HCT116 (cell line): Measurements from ENCODE around the gene CYB5A. TPM values are rescaled to one million over a fixed set of nuclear protein-coding genes. Genes with fewer than 3 reads are reported as not detected.

Experiments used
- ATAC-seq: fragments of 200-7000 bp; cut with Tn5 transposase; 2 replicates; pipeline ENCODE4 v1.9.1; 2020; ENCODE audit warnings: mild to moderate bottlenecking, moderate library complexity
- BruUV-seq: library from RNA; stranded (reverse); fragments of 400-500 nt; replicated peaks from 2 replicates; lab custom pipeline; 2021; lab: Mats Ljungman, UMichigan
- CTCF ChIA-PET: fragments of 300-600 bp; sonication (Branson Sonifier 250); formaldehyde crosslinking; loops from one replicate; lab custom pipeline; 2021; ENCODE audit warnings: antibody characterized with exemption; lab: Charles Lee
- POLR2A ChIA-PET: fragments of 300-600, 350-600 bp; sonication (Branson Sonifier 250); formaldehyde crosslinking; loops from one replicate; lab custom pipeline; 2021; ENCODE audit warnings: antibody characterized with exemption; lab: Charles Lee
- RAD21 ChIA-PET, 2 experiments: fragments of 300-600 bp; sonication (Branson Sonifier 250); formaldehyde crosslinking; loops; one replicate each; lab custom pipeline; 2023; ENCODE audit warnings: low total read pairs in 2 of 2; ENCODE audit not compliant: uncharacterized antibody in 2 of 2, unreplicated experiment in 2 of 2, low non-redundant PET in 1 of 2; lab: Charles Lee
- DNase-seq: peaks from one replicate; pipeline ENCODE4 v3.0.0-alpha.2; 2010; ENCODE audit warnings: low read depth, low spot score
- H2AFZ ChIP-seq: fragments of 200-600 bp; shearing (Covaris generic), sonication (generic); 2 replicates; pipeline ENCODE4 v1.6.1; 2017; ENCODE audit warnings: low read depth, mixed run types, mixed read lengths, antibody characterized with exemption, low read length; ENCODE audit not compliant: poor library complexity, severe bottlenecking
- H3K27ac ChIP-seq: 2 replicates; pipeline ENCODE4 v1.5.1; 2012; ENCODE audit warnings: low read depth, low read length
- H3K27me3 ChIP-seq: fragments of 200-600 bp; sonication (generic); 2 replicates; pipeline ENCODE4 v1.6.1; 2016; ENCODE audit warnings: mixed run types, low read length, mixed read lengths; ENCODE audit not compliant: insufficient read depth
- H3K36me3 ChIP-seq, 2 experiments: fragments of 200-500 bp in 1 of 2; fragments of 200-600 bp in 1 of 2; sonication (Bioruptor generic) in 1 of 2; sonication (generic) in 1 of 2; 2 replicates each; pipeline versions ENCODE4 v1.5.1 to v1.6.1; 2014 to 2016; ENCODE audit warnings: low read length in 2 of 2, inconsistent platforms in 1 of 2, mixed read lengths in 1 of 2, mixed run types in 1 of 2; ENCODE audit not compliant: insufficient read depth in 2 of 2, control insufficient read depth in 1 of 2
- H3K4me1 ChIP-seq, 2 experiments: fragments of 200-600 bp in 1 of 2; sonication (generic) in 1 of 2; 2 replicates each; pipeline versions ENCODE4 v1.5.1 to v1.6.1; 2012 to 2017; ENCODE audit warnings: low read length in 2 of 2, inconsistent platforms in 1 of 2, mild to moderate bottlenecking in 1 of 2, mixed read lengths in 1 of 2, mixed run types in 1 of 2, moderate library complexity in 1 of 2; ENCODE audit not compliant: insufficient read depth in 2 of 2, control insufficient read depth in 1 of 2
- H3K4me2 ChIP-seq: fragments of 200-600 bp; sonication (generic); 2 replicates; pipeline ENCODE4 v1.6.1; 2017; ENCODE audit warnings: mixed run types, low read length, mixed read lengths
- H3K4me3 ChIP-seq, 2 experiments: fragments of 200-600 bp in 1 of 2; sonication (generic) in 1 of 2; replicated peaks in 1 of 2; 2 replicates each; pipeline ENCODE4 v1.5.1; 2011 to 2016; ENCODE audit warnings: low read length in 2 of 2, control low read depth in 1 of 2, low read depth in 1 of 2, mild to moderate bottlenecking in 1 of 2, mixed read lengths in 1 of 2, mixed run types in 1 of 2
- H3K79me2 ChIP-seq: fragments of 200-600 bp; sonication (generic); 2 replicates; pipeline ENCODE4 v1.6.1; 2017; ENCODE audit warnings: mild to moderate bottlenecking, mixed run types, low read length, moderate library complexity, mixed read lengths; ENCODE audit not compliant: insufficient read depth
- H3K9ac ChIP-seq: fragments of 200-600 bp; sonication (generic); 2 replicates; pipeline ENCODE4 v1.6.1; 2016; ENCODE audit warnings: low read length, mixed read lengths
- H3K9me2 ChIP-seq: fragments of 200-600 bp; sonication (generic), shearing (Covaris generic); 2 replicates; pipeline ENCODE4 v1.6.1; 2017; ENCODE audit warnings: mixed run types, mild to moderate bottlenecking, moderate library complexity; ENCODE audit not compliant: insufficient read depth
- H3K9me3 ChIP-seq, 2 experiments: fragments of 200-500 bp in 1 of 2; fragments of 200-600 bp in 1 of 2; sonication (Bioruptor generic) in 1 of 2; sonication (generic) in 1 of 2; 2 replicates each; pipeline ENCODE4 v1.6.1; 2014 to 2017; ENCODE audit warnings: low read length in 2 of 2, mixed read lengths in 2 of 2, inconsistent platforms in 1 of 2, low read depth in 1 of 2, mild to moderate bottlenecking in 1 of 2, mixed run types in 1 of 2, moderate library complexity in 1 of 2; ENCODE audit not compliant: control insufficient read depth in 1 of 2, insufficient read depth in 1 of 2
- H4K20me1 ChIP-seq: fragments of 200-600 bp; sonication (generic), shearing (Covaris generic); 2 replicates; pipeline ENCODE4 v1.6.1; 2017; ENCODE audit warnings: mixed run types, mild to moderate bottlenecking, moderate library complexity; ENCODE audit not compliant: insufficient read depth
- CTCF ChIP-seq, 3 experiments: fragments of 200-600 bp in 1 of 3; sonication (generic) in 1 of 3; IDR thresholded peaks in 2 of 3; conservative IDR thresholded peaks in 1 of 3; 2 replicates each; pipeline ENCODE4 v1.5.1; 2012 to 2017; ENCODE audit warnings: low read depth in 2 of 3, low read length in 2 of 3, antibody characterized with exemption in 1 of 3, borderline replicate concordance in 1 of 3, control low read depth in 1 of 3, mild to moderate bottlenecking in 1 of 3, mixed read lengths in 1 of 3, mixed run types in 1 of 3, moderate library complexity in 1 of 3; ENCODE audit not compliant: insufficient read depth in 1 of 3
- EGR1 ChIP-seq: IDR thresholded peaks from 2 replicates; pipeline ENCODE4 v1.6.1; 2012; ENCODE audit warnings: low read depth
- ELF1 ChIP-seq: IDR thresholded peaks from 2 replicates; pipeline ENCODE4 v1.6.1; 2012; ENCODE audit warnings: low read depth, borderline replicate concordance
- EZH2phosphoT487 ChIP-seq: fragments of 200-600 bp; IDR thresholded peaks from 2 replicates; pipeline ENCODE4 v1.6.1; 2018; ENCODE audit warnings: antibody characterized with exemption, borderline replicate concordance
- JUND ChIP-seq: IDR thresholded peaks from 2 replicates; pipeline ENCODE4 v1.6.1; 2012
- POLR2A ChIP-seq: IDR thresholded peaks from 2 replicates; pipeline ENCODE4 v1.7.0; 2011; ENCODE audit warnings: borderline replicate concordance; ENCODE audit not compliant: insufficient read depth, insufficient read length; ENCODE audit errors: extremely low read depth
- SIN3A ChIP-seq: IDR thresholded peaks from 2 replicates; pipeline ENCODE4 v1.6.1; 2012; ENCODE audit warnings: low read depth
- SP1 ChIP-seq: IDR thresholded peaks from 2 replicates; pipeline ENCODE4 v1.6.1; 2012; ENCODE audit warnings: low read depth
- SRF ChIP-seq: IDR thresholded peaks from 2 replicates; pipeline ENCODE4 v1.6.1; 2012; ENCODE audit warnings: low read depth
- YY1 ChIP-seq: IDR thresholded peaks from 2 replicates; pipeline ENCODE4 v1.6.1; 2011; ENCODE audit warnings: low read length, low read depth, moderate library complexity, mild to moderate bottlenecking; ENCODE audit not compliant: insufficient replicate concordance; ENCODE audit errors: extremely low read depth
- ZFX ChIP-seq: fragments of 450-650 bp; IDR thresholded peaks from 2 replicates; pipeline ENCODE4 v1.6.1; 2017
- ZNF274 ChIP-seq: fragments of 200-500 bp; sonication (Bioruptor generic); IDR thresholded peaks from 2 replicates; pipeline ENCODE4 v1.6.1; 2014; ENCODE audit warnings: mild to moderate bottlenecking, low read depth, low read length, inconsistent platforms
- intact Hi-C: fragments of 100-400 bp; cut with micrococcal nuclease; formaldehyde crosslinking; loops from 2 replicates; pipeline ENCODE4 v1.10.0; 2022
- total RNA-seq: library from RNA; stranded (reverse); gene quantifications from one replicate; pipeline ENCODE4 v1.2.1, GENCODE V29; 2021; ENCODE audit not compliant: unreplicated experiment
- TF ChIP-seq, protein P1 (sequence below): IDR thresholded peaks from 2 replicates; pipeline ENCODE4 v1.6.1; 2012

Gene CYB5A
- total RNA-seq, 1 experiment from 2014 or later: 37.7 TPM

DNA sequence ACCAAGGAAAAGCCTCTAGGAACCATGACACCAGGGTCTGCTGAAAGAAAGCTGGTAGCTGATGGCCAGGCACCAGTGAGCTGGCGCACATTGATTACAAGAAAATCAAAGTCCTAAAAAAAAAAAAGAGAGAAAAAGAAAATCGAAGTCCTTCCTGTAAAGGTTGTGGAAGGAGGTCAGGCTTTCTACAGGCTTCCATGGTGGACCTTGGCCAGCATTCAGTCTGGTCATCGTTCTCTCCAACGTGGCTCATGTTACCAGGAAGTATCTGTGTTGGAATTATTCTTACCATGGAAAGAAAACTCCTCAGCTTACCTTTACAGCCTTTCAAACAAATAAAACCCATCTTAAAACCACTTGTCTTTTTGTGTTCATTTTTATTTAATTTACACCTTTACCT is 65.6 kb downstream of the CYB5A start:
- Histone ChIP-seq H3K79me2 (no peaks in the 10 kb centered on the region), H3K4me3 (no peak overlapping the region), H3K9ac (no peak overlapping the region), H3K9me2 (no peaks in the 10 kb centered on the region), H3K36me3 (no peaks in the 10 kb centered on the region), H3K27me3 (no peaks in the 10 kb centered on the region), H3K27ac (no peak overlapping the region), H3K4me2 (no peak overlapping the region)
- ATAC-seq: no peak
- intact Hi-C loops: no loop called here
- CTCF ChIA-PET: no interaction called here
- TF ChIP-seq EZH2phosphoT487: no peak
- TF ChIP-seq EGR1: no peak
- no peak for TF ChIP-seq YY1
- TF ChIP-seq CTCF (IDR thresholded peaks at IDR 0.05 in 2 of 3, conservative IDR thresholded peaks at IDR 0.05 in 1 of 3; ENCODE audit: borderline replicate concordance in 1 of 3, insufficient read depth in 1 of 3, low read depth in 2 of 3, low read length in 2 of 3): no peak
- no peak for TF ChIP-seq SRF
- no peak for TF ChIP-seq SIN3A
- no peak for TF ChIP-seq ZNF274
- TF ChIP-seq, all 23 proteins: peak for 0
- H3K9me3 ChIP-seq: no peaks in the 10 kb centered on the region
- POLR2A ChIA-PET: no interaction called here
- H2AFZ ChIP-seq: no peak overlapping the region
- H3K4me1 ChIP-seq: 0 out of 4 replicates have a peak, but pooled peaks cover 0 to under 1% of the 10 kb centered on the region in 2 experiments
- H4K20me1 ChIP-seq: no peaks in the 10 kb centered on the region
- no peak for DNase-seq
- no TSS peak for BruUV-seq
- RAD21 ChIA-PET: no interaction called here

DNA sequence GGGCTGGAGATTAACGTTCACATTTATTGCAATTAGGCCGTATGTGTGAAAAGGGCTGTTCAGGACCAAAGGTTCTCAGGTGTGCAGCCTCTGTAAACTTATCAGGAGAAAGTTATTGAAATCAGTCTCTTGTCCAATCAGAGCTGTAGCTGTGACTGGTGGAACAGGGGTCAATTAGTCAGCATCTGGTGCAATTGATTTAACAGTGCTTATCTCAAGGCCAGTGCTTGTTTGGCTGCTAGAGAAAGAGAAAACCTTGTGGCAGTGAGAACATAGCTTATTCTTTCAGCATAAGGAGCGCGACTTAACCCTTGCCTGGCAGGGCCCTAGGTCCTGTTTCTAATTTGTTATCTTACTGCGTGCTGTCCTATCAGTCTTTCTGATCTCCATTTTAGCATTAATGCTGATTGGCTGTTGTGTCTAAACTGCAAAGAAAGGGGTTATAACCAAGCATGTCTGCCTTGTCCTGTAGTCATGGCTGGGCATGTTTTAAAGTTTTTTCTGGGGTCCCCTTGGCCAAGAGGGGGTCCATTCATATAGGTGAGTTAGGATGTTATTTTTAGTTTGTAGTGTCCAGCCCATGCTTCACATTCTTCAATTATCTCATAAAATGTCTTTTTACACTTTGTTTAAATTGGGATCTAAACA is 66.4 kb downstream of the CYB5A start:
- H3K79me2 ChIP-seq: no peaks in the 10 kb centered on the region
- no peaks in the 10 kb centered on the region for H3K27me3 ChIP-seq
- ChIA-PET RAD21 (no interaction called here), POLR2A (no interaction called here), CTCF (no interaction called here)
- intact Hi-C loops: no loop called here
- H3K9me3 ChIP-seq: no peaks in the 10 kb centered on the region
- no TSS peak for BruUV-seq
- TF ChIP-seq ZNF274: no peak
- TF ChIP-seq EGR1: no peak
- no peak for TF ChIP-seq SP1
- no peak for TF ChIP-seq ZFX
- TF ChIP-seq, protein P1, sequence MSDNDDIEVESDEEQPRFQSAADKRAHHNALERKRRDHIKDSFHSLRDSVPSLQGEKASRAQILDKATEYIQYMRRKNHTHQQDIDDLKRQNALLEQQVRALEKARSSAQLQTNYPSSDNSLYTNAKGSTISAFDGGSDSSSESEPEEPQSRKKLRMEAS: no peak
- TF ChIP-seq SIN3A: no peak
- no peak for TF ChIP-seq POLR2A
- TF ChIP-seq JUND: no peak
- TF ChIP-seq ELF1: no peak
- H3K4me1 ChIP-seq: no peaks in the 10 kb centered on the region
- no peak for DNase-seq
- no peak for ATAC-seq
- no peak overlapping the region for H3K4me3 ChIP-seq
- H3K27ac ChIP-seq: no peak overlapping the region
- H2AFZ ChIP-seq: no peak overlapping the region
- H3K4me2 ChIP-seq: no peak overlapping the region
- H4K20me1 ChIP-seq: no peaks in the 10 kb centered on the region
- H3K9me2 ChIP-seq: no peaks in the 10 kb centered on the region
- no peak overlapping the region for H3K9ac ChIP-seq
- H3K36me3 ChIP-seq: no peaks in the 10 kb centered on the region
